OCI-LY3 (cell line): ENCODE data around the gene RFC5.

Experiments
- EZH2phosphoT487 ChIP-seq: fragments of 200-600 bp; shearing (Covaris generic); IDR thresholded peaks from 2 replicates; pipeline ENCODE4 v1.6.1; 2018; ENCODE audit warnings: antibody characterized with exemption, mixed run types, low read depth
- TF ChIP-seq, protein P1 (sequence below): fragments of 200-600, 300-600 bp; sonication (generic); IDR thresholded peaks from 2 replicates; pipeline ENCODE4 v1.5.1; 2014; ENCODE audit warnings: antibody characterized with exemption, low read length, low read depth

- TF ChIP-seq, protein P1, sequence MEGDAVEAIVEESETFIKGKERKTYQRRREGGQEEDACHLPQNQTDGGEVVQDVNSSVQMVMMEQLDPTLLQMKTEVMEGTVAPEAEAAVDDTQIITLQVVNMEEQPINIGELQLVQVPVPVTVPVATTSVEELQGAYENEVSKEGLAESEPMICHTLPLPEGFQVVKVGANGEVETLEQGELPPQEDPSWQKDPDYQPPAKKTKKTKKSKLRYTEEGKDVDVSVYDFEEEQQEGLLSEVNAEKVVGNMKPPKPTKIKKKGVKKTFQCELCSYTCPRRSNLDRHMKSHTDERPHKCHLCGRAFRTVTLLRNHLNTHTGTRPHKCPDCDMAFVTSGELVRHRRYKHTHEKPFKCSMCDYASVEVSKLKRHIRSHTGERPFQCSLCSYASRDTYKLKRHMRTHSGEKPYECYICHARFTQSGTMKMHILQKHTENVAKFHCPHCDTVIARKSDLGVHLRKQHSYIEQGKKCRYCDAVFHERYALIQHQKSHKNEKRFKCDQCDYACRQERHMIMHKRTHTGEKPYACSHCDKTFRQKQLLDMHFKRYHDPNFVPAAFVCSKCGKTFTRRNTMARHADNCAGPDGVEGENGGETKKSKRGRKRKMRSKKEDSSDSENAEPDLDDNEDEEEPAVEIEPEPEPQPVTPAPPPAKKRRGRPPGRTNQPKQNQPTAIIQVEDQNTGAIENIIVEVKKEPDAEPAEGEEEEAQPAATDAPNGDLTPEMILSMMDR = no peak
- TF ChIP-seq EZH2phosphoT487 = no peak
Observed at GRCh38 chr12:118015306-118015705, 1.2 kb upstream of the RFC5 start.
